ENCODE results near the gene EFR3B. TPM values are rescaled to one million over a fixed set of nuclear protein-coding genes. Genes with fewer than 3 reads are reported as not detected.

Gene EFR3B
- total RNA-seq, 4 donors from 2014 or later = under 0.01 to 1.4 (median 0.32) TPM

GRCh38 chr2:25103287-25103871, 61.5 kb downstream of the EFR3B start:
- DNase-seq = no peak
- Histone ChIP-seq H3K27ac (no peak overlapping the region), H3K27me3 (no peaks in the 10 kb centered on the region), H3K9me3 (no peaks in the 10 kb centered on the region), H3K4me3 (no peak overlapping the region), H3K4me1 (peaks cover 0 to 15% (median 4%) of the 10 kb centered on the region in 3 donors), H3K36me3 (no peaks in the 10 kb centered on the region)
- 58 to 62% methylated on average over 11 to 15 of the region's 16 CpGs for WGBS, 2 donors
- intact Hi-C loops (cut with DNase I) = no loop called here
- TF ChIP-seq CTCF (IDR thresholded peaks at IDR 0.05) = no peak
- TF ChIP-seq POLR2A (IDR thresholded peaks at IDR 0.05) = no peak

- no peaks in the 10 kb centered on the region for H3K36me3 ChIP-seq
- intact Hi-C loops (cut with DNase I) = no loop called here
- peaks cover 0 to 6% (median 0%) of the 10 kb centered on the region in 3 donors for H3K4me1 ChIP-seq
- H3K27me3 ChIP-seq = no peaks in the 10 kb centered on the region
- TF ChIP-seq POLR2A (IDR thresholded peaks at IDR 0.05) (no peak), CTCF (IDR thresholded peaks at IDR 0.05) (no peak)
- H3K9me3 ChIP-seq = no peaks in the 10 kb centered on the region
- no peak for DNase-seq
- no peak overlapping the region for H3K27ac ChIP-seq
- no peak overlapping the region for H3K4me3 ChIP-seq
- WGBS, 2 donors = 83 to 95% methylated on average over 5 of the region's 5 CpGs
Measured at GRCh38 chr2:25104736-25105135, 62.9 kb downstream of the EFR3B start.

- Histone ChIP-seq H3K27ac (no peak overlapping the region), H3K36me3 (no peaks in the 10 kb centered on the region), H3K4me1 (peaks cover 0 to 6% (median 0%) of the 10 kb centered on the region in 3 donors), H3K27me3 (no peaks in the 10 kb centered on the region), H3K9me3 (no peaks in the 10 kb centered on the region), H3K4me3 (no peak overlapping the region)
- no peak for DNase-seq
- WGBS, 2 donors = 34 to 54% methylated on average over 5 to 6 of the region's 6 CpGs
- intact Hi-C loops (cut with DNase I) = no loop called here
- no peak for TF ChIP-seq CTCF (IDR thresholded peaks at IDR 0.05)
- no peak for TF ChIP-seq POLR2A (IDR thresholded peaks at IDR 0.05)
Measured at GRCh38 chr2:25105336-25106085, 63.6 kb downstream of the EFR3B start.

- Histone ChIP-seq H3K4me3 (no peak overlapping the region), H3K36me3 (no peaks in the 10 kb centered on the region), H3K27me3 (no peaks in the 10 kb centered on the region), H3K4me1 (peaks cover 0 to 6% (median 0%) of the 10 kb centered on the region in 3 donors), H3K9me3 (no peaks in the 10 kb centered on the region), H3K27ac (no peak overlapping the region)
- no peak for DNase-seq
- 73 to 86% methylated on average over 9 of the region's 9 CpGs for WGBS, 2 donors
- TF ChIP-seq CTCF (IDR thresholded peaks at IDR 0.05) (no peak), POLR2A (IDR thresholded peaks at IDR 0.05) (no peak)
- intact Hi-C loops (cut with DNase I) = no loop called here
Measured at GRCh38 chr2:25109822-25110221, 67.9 kb downstream of the EFR3B start.

GRCh38 chr2:25112113-25112512, 70.2 kb downstream of the EFR3B start:
- Histone ChIP-seq H3K27ac (no peak overlapping the region), H3K36me3 (no peaks in the 10 kb centered on the region), H3K9me3 (no peaks in the 10 kb centered on the region), H3K4me3 (no peak overlapping the region), H3K27me3 (no peaks in the 10 kb centered on the region), H3K4me1 (no peaks in the 10 kb centered on the region)
- no peak for DNase-seq
- intact Hi-C loops (cut with DNase I) = no loop called here
- no peak for TF ChIP-seq POLR2A (IDR thresholded peaks at IDR 0.05)
- TF ChIP-seq CTCF (IDR thresholded peaks at IDR 0.05) = no peak
- WGBS, 2 donors = 54 to 73% methylated on average over 1 to 2 of the region's 3 CpGs

Data from esophagus squamous epithelium (tissue), 5 donors.